CD4-positive, CD25-positive, alpha-beta regulatory T cell (primary cell): Measurements from ENCODE around the gene CCSER1. TPM values are rescaled to one million over a fixed set of nuclear protein-coding genes. Genes with fewer than 3 reads are reported as not detected.

Experiments used
- ATAC-seq, 2 donors: fragments of 150-1000 bp; cut with Tn5 transposase; one replicate each; pipeline ENCODE4 v1.10.0; 2021; ENCODE audit warnings: low read depth in 2 of 2, moderate number of reproducible peaks in 2 of 2, moderate library complexity in 1 of 2
- DNase-seq, 3 donors: peaks; one replicate each; pipeline versions ENCODE4 v3.0.0 to v3.0.0-alpha.2; 2012 to 2022; ENCODE audit warnings: mixed read lengths in 1 of 3
- H3K27ac ChIP-seq: one replicate; pipeline ENCODE4 v1.7.0; 2013; ENCODE audit warnings: mild to moderate bottlenecking, low read length; ENCODE audit not compliant: insufficient read depth, poor library complexity, severe bottlenecking
- H3K27me3 ChIP-seq: one replicate; pipeline ENCODE4 v1.7.0; 2013; ENCODE audit warnings: low read length; ENCODE audit not compliant: control insufficient read depth, insufficient read depth
- H3K36me3 ChIP-seq: one replicate; pipeline ENCODE4 v1.7.0; 2013; ENCODE audit warnings: mild to moderate bottlenecking, low read length, moderate library complexity; ENCODE audit not compliant: control insufficient read depth, insufficient read depth
- H3K4me1 ChIP-seq: 2 replicates; pipeline ENCODE4 v1.7.0; 2013; ENCODE audit warnings: mild to moderate bottlenecking, low read length; ENCODE audit not compliant: insufficient read depth, control insufficient read depth, poor library complexity, severe bottlenecking
- H3K4me3 ChIP-seq: one replicate; pipeline ENCODE4 v1.7.0; 2013; ENCODE audit warnings: low read depth, mild to moderate bottlenecking, low read length, moderate library complexity
- H3K9me3 ChIP-seq, 2 experiments: 1 replicate in 1 of 2; 2 replicates in 1 of 2; pipeline ENCODE4 v1.7.0; 2013; ENCODE audit warnings: low read length in 2 of 2, mild to moderate bottlenecking in 1 of 2, moderate library complexity in 1 of 2; ENCODE audit not compliant: control insufficient read depth in 2 of 2
- H3K27ac Mint-ChIP-seq, 3 donors: one replicate each; pipeline ENCODE4 v1.8.0; 2020 to 2022; ENCODE audit warnings: mild to moderate bottlenecking in 3 of 3, mixed read lengths in 3 of 3, moderate library complexity in 2 of 3
- H3K27me3 Mint-ChIP-seq: one replicate; pipeline ENCODE4 v1.8.0; 2022; ENCODE audit warnings: mild to moderate bottlenecking, mixed read lengths
- H3K36me3 Mint-ChIP-seq: one replicate; pipeline ENCODE4 v1.8.0; 2020; ENCODE audit warnings: mixed read lengths
- H3K4me1 Mint-ChIP-seq, 4 donors: one replicate each; pipeline ENCODE4 v1.8.0; 2020 to 2022; ENCODE audit warnings: mixed read lengths in 4 of 4, mild to moderate bottlenecking in 1 of 4
- H3K4me3 Mint-ChIP-seq, 4 donors: one replicate each; pipeline ENCODE4 v1.8.0; 2020 to 2022; ENCODE audit warnings: mild to moderate bottlenecking in 4 of 4, mixed read lengths in 4 of 4, moderate library complexity in 3 of 4
- H3K9me3 Mint-ChIP-seq, 7 donors: one replicate each; pipeline ENCODE4 v1.8.0; 2020 to 2022; ENCODE audit warnings: mixed read lengths in 7 of 7, mild to moderate bottlenecking in 3 of 7, moderate library complexity in 2 of 7
- polyA plus RNA-seq, 4 donors: library from polyadenylated mRNA; unstranded; fragments of 300-500 nt; fragmentation: Illumina TruSeq; gene quantifications; one replicate each; pipeline ENCODE4 v1.2.3, GENCODE V29; 2021
- total RNA-seq: library from RNA; stranded (reverse); gene quantifications from one replicate; pipeline ENCODE4 v1.2.3, GENCODE V29; 2022

CCSER1 gene
- total and polyA plus RNA-seq, 5 donors from 2014 or later = 0.20 to 0.60 TPM; not detected in 3

GRCh38 chr4:91630054-91630453 is 1502.9 kb downstream of the CCSER1 start:
- no peak overlapping the region for H3K4me3 ChIP-seq
- no peaks in the 10 kb centered on the region for H3K36me3 ChIP-seq
- Mint-ChIP-seq H3K4me1 (no peaks in the 10 kb centered on the region), H3K9me3 (peaks cover 4 to 34% (median 8%) of the 10 kb centered on the region in 7 donors), H3K36me3 (no peaks in the 10 kb centered on the region), H3K4me3 (no peak overlapping the region), H3K27me3 (no peaks in the 10 kb centered on the region), H3K27ac (no peak overlapping the region)
- no peaks in the 10 kb centered on the region for H3K9me3 ChIP-seq
- no peak overlapping the region for H3K27ac ChIP-seq
- no peaks in the 10 kb centered on the region for H3K4me1 ChIP-seq
- no peak for ATAC-seq
- no peak for DNase-seq
- H3K27me3 ChIP-seq = no peaks in the 10 kb centered on the region

- Mint-ChIP-seq H3K36me3 (no peaks in the 10 kb centered on the region), H3K4me3 (no peak overlapping the region), H3K9me3 (peaks cover 3 to 33% (median 6%) of the 10 kb centered on the region in 7 donors), H3K27ac (no peak overlapping the region), H3K27me3 (no peaks in the 10 kb centered on the region), H3K4me1 (no peaks in the 10 kb centered on the region)
- Histone ChIP-seq H3K4me1 (no peaks in the 10 kb centered on the region), H3K27me3 (no peaks in the 10 kb centered on the region), H3K9me3 (peaks cover 0 to under 1% of the 10 kb centered on the region in 2 experiments), H3K4me3 (no peak overlapping the region), H3K36me3 (no peaks in the 10 kb centered on the region), H3K27ac (no peak overlapping the region)
- no peak for DNase-seq
- no peak for ATAC-seq
Observed at GRCh38 chr4:91630764-91631163, 1503.6 kb downstream of the CCSER1 start.

GRCh38 chr4:91631335-91631734 is 1504.1 kb downstream of the CCSER1 start:
- no peak for DNase-seq
- H3K36me3 Mint-ChIP-seq = no peaks in the 10 kb centered on the region
- ATAC-seq = no peak
- Histone ChIP-seq H3K4me1 (no peaks in the 10 kb centered on the region), H3K4me3 (no peak overlapping the region), H3K27me3 (no peaks in the 10 kb centered on the region), H3K27ac (no peak overlapping the region), H3K36me3 (no peaks in the 10 kb centered on the region), H3K9me3 (peaks cover 0 to 2% of the 10 kb centered on the region in 2 experiments)
- peaks cover 3 to 33% (median 8%) of the 10 kb centered on the region in 7 donors for H3K9me3 Mint-ChIP-seq
- H3K4me3 Mint-ChIP-seq = no peak overlapping the region
- no peak overlapping the region for H3K27ac Mint-ChIP-seq
- no peaks in the 10 kb centered on the region for H3K4me1 Mint-ChIP-seq
- H3K27me3 Mint-ChIP-seq = no peaks in the 10 kb centered on the region

- H3K4me3 Mint-ChIP-seq = no peak overlapping the region
- H3K4me3 ChIP-seq = no peak overlapping the region
- DNase-seq (no peak), ATAC-seq (no peak)
- H3K4me1 ChIP-seq = no peaks in the 10 kb centered on the region
- no peaks in the 10 kb centered on the region for H3K4me1 Mint-ChIP-seq
- H3K27me3 ChIP-seq = no peaks in the 10 kb centered on the region
- no peaks in the 10 kb centered on the region for H3K27me3 Mint-ChIP-seq
- no peaks in the 10 kb centered on the region for H3K36me3 ChIP-seq
- H3K27ac Mint-ChIP-seq = no peak overlapping the region
- peaks cover 0 to 2% of the 10 kb centered on the region in 2 experiments for H3K9me3 ChIP-seq
- H3K36me3 Mint-ChIP-seq = no peaks in the 10 kb centered on the region
- H3K9me3 Mint-ChIP-seq = peaks cover 0 to 12% (median 6%) of the 10 kb centered on the region in 7 donors
- no peak overlapping the region for H3K27ac ChIP-seq
Observed at GRCh38 chr4:91636083-91636482, 1508.9 kb downstream of the CCSER1 start.

Other genes starting within 250 kb of the CCSER1 start
- 2.0 TPM for gene MMRN1, start 232.5 kb upstream of the CCSER1 start, total RNA-seq
- 1 to 10 TPM; 1.1 to 4.1 (median 2.0) TPM for gene MMRN1, start 232.5 kb upstream of the CCSER1 start, polyA plus RNA-seq